Activated T-helper 9 cell treated with anti-CD3 and anti-CD28 coated beads, Interleukin-2, amount 50 U/mL, for 16 hours (primary cell): ENCODE results near the gene ENTPD2.

Source experiments
- DNase-seq: peaks from one replicate; pipeline ENCODE4 v3.0.0-alpha.2; 2020; ENCODE audit warnings: low read depth

ENTPD2 gene

GRCh38 chr9:137053944-137054931 lies at the start of gene ENTPD2:
Gene ENTPD2 (minus strand): TSS chr9:137054061. CDS start chr9:137053997, 64 bp downstream.
- DNase-seq, result peak; percentile 31

- DNase-seq, result no peak
Observed at GRCh38 chr9:137103206-137103999, 49.5 kb upstream of the ENTPD2 start.

- no peak for DNase-seq
Observed at GRCh38 chr9:137099231-137099630, 45.4 kb upstream of the ENTPD2 start.

- no peak for DNase-seq
Observed at GRCh38 chr9:137097761-137098462, 44.1 kb upstream of the ENTPD2 start.

GRCh38 chr9:137096785-137097546 lies 43.1 kb upstream of the ENTPD2 start:
- no peak for DNase-seq

- peak; percentile 80 for DNase-seq
Observed at GRCh38 chr9:137095664-137096517, 42.0 kb upstream of the ENTPD2 start.

- DNase-seq, result no peak
Observed at GRCh38 chr9:137089232-137089947, 35.5 kb upstream of the ENTPD2 start.

GRCh38 chr9:137088121-137088520 lies 34.3 kb upstream of the ENTPD2 start:
- DNase-seq, result no peak

GRCh38 chr9:137087409-137087925 lies 33.6 kb upstream of the ENTPD2 start:
- no peak for DNase-seq

GRCh38 chr9:137086531-137087408 lies 32.9 kb upstream of the ENTPD2 start, which contains the start of gene MAN1B1:
Gene MAN1B1 (plus strand): TSS chr9:137086985. CDS start chr9:137087000, 15 bp downstream.
- peak; percentile 99 for DNase-seq

GRCh38 chr9:137085920-137086530 lies 32.2 kb upstream of the ENTPD2 start:
- DNase-seq, result no peak

- DNase-seq, result no peak
Observed at GRCh38 chr9:137084526-137084925, 30.7 kb upstream of the ENTPD2 start.

GRCh38 chr9:137083394-137084004 lies 29.6 kb upstream of the ENTPD2 start:
- DNase-seq, result no peak

- DNase-seq, result no peak
Observed at GRCh38 chr9:137082925-137083290, 29.0 kb upstream of the ENTPD2 start.

GRCh38 chr9:137082222-137082924 lies 28.5 kb upstream of the ENTPD2 start:
- DNase-seq, result no peak

- DNase-seq, result no peak
Observed at GRCh38 chr9:137080260-137081122, 26.6 kb upstream of the ENTPD2 start.
